Measurements from ENCODE around the gene C1QTNF9.
"Not testable (repeated sequence)": the region's sequence is repeated elsewhere in the genome, so short reads cannot be mapped to it uniquely, and the experiment has no call there.

C1QTNF9 gene

DNA sequence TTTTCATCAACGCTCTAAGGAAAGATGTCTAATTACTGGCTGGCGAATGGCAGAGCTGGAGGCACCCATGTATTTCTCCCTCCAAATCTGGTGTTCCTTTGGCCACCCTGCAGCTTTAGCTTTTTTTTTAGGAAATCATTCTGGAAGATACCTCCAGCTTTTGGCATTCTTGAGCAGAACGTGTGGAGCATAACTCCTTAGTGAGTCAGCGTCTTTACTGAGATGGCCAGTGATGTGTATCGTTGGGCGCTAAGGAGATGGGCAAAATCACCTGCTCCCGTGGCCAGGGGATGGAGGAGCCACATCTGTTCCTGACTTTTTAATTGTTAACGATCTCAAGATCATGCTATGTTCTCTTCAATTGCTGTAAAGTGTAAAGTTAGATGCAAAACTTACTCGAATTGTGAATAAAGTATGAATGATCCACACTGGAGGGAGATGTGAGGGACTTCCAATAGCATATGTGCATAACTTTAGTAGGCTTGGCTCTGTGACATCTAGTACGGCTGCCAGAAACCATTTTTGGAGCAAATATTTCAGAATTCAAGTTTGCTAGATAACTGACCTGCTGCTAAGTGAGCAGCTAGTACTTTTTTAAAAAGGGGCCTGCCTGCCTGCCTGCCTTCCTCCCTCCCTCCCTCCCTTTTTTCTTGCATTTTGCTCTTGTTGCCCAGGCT, 24.4 kb upstream of the C1QTNF9 start:
- DNase-seq = no peak

DNA sequence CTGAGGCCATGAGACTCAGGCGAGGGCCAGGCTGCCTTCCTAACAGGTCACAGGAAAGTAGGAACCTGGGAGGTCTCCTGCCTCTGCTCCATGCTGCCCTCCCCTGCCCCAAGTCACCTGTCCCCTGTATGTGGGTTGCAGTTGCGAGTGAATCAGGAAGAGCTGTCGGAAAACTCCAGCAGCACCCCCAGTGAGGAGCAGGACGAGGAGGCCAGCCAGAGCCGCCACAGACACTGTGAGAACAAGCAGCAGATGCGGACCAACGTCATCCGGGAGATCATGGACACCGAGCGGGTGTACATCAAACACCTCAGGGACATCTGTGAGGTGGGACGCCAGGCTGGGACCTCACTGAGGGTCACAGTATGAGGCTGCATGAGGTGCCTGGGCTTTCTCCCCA, 22.8 kb upstream of the C1QTNF9 start:
- no peak for DNase-seq

DNA sequence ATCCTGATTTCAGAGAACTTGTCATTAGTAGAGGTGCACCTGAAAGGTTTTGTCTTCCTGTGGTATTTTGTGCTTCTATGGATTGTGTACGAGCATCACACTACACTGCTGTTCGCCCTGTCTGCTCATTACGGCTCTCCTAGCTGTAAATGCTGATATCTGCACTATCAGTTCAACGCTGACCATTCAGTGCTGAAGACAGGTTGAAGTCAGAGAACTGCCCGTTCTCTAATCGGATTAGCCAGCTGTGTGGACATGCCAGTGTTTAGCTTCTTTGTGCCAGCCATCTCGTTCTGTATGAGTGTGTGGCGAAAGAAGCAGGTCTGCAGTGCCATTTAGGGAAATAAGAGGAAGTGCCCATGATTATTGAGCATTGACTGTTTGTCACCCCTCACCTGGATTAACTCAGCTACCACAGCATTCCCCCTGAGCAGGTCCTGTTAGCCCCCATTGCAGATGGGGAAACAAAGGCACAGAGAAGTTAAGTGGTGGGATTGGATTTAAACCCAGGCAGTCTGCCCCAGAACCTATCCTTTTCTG, 21.6 kb upstream of the C1QTNF9 start:
- DNase-seq = no peak

DNA sequence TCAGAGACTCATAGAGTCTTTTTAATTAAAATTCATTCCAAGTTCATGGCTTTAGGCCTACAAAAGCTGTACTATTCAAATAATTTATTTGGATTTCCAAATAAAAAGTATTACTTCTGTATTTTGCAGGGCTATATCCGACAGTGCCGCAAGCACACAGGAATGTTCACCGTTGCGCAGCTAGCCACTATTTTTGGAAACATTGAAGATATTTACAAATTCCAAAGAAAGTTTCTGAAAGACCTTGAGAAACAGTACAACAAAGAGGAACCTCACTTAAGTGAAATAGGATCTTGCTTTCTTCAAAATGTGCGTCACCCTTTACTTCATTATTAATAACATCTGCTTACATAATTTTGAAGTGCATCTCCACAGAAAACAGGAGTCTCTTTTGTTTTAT, 20.5 kb upstream of the C1QTNF9 start:
- no peak for DNase-seq

DNA sequence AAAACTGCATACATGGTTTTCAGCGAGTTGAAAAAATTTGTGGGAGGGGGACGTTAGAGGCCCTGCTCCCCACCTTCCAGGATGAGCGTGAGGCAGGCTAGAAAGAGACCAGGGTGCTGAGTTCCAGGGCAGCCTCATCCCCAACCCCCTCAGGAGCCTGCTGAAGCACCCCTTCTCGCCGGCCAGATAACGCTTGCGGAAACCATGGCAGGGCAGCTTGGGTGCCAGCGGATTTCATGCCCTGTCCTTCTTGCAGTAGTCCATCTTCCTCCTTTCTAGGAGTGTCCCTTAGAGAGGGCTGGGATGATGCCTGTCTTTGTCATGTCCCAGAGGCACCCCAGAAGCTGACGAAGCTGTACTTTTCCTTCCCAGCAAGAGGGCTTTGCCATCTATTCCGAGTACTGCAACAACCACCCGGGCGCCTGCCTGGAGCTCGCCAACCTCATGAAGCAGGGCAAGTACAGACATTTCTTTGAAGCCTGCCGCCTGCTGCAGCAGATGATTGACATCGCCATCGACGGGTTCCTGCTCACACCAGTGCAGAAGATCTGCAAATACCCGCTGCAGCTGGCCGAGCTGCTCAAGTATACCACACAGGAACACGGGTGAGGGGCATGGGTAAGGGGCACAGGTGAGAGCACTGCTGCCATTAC, 19.0 kb upstream of the C1QTNF9 start:
- DNase-seq = no peak

DNA sequence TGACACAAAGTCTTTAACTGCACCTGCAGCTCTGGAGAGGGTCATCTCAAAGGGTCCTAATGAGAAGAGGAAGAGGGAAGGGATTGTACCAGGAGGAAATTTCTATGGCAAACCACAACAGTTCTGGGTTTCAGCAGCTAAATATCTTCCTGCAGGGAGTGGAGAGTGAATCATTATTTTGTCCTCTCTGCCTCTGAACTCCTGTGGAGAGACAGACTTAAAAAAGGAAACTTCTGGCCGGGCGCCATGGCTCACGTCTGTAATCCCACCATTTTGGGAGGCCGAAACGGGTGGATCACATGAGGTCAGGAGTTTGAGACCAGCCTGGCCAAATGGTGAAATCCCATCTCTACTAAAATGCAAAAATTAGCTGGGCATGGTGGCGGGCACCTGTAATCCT, 16.9 kb upstream of the C1QTNF9 start:
- no peak for DNase-seq

DNA sequence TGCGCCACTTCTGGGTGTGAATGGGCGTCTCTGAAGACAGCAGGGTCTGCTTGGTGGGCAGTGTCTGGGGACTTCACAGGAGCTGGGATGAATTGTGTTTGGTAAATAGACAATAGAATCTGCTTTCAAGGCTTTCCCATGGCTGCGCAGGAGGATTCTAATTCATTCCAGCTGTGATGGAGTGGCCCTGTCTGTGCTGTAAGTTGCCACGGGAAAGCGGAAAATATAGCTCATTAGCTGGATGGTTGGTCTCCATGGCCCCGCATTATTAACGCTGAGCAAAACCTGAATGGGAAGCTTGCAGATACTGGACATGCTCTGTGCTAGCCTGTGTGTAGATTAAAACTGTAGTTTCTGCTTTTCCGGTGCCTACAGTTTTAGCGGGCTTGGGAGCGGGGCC, 15.6 kb upstream of the C1QTNF9 start:
- DNase-seq = peak; percentile 93

DNA sequence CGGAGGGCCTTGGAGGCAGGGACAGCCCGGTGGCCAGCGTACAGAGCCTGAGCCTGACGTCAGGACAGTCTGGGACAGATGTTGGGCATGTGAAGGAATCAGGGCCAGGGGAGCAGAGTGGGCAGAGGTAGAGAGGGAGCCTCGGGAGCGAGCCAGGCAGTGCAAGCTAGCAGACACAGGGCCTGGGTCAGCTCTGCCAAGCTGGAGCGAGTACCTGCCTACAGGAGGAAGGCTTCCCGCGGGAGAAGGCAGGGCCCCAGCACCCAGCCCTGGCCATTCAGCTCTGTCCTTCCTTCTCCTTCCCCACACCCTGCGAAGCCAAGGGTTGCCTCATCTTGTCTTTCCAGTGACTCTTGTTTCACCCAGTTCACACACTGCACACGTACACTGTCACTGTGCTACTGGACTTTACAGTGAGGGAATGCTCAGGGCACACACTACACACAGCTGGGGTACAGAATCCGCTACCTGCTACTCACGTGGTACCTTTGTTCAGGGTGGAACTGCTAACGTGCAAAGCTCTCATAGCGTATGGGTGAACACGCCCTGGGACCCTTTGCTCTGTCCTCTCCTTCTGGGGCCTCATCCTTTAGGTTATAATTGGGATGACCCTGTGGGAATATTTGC, 9.8 kb upstream of the C1QTNF9 start:
- DNase-seq = no peak

DNA sequence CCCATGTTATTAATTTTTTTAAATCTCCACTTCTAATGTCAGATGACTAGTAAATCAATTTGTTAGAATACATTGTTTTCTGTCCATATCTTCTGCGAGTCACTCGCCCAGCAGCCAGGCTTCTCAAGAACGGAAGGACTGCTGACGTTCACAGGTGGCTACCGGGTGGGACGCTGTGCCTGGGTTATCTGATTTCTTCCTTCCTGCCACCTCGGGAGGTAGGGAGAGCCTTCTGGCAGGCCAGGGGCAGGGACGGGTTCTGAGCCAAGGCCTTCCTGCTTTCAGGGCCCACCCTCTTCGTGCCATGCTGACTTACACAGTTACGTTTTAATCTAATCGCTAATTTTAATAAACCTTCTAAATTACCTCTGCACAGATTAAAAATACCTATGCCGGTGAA, 7.9 kb upstream of the C1QTNF9 start:
- DNase-seq = no peak

DNA sequence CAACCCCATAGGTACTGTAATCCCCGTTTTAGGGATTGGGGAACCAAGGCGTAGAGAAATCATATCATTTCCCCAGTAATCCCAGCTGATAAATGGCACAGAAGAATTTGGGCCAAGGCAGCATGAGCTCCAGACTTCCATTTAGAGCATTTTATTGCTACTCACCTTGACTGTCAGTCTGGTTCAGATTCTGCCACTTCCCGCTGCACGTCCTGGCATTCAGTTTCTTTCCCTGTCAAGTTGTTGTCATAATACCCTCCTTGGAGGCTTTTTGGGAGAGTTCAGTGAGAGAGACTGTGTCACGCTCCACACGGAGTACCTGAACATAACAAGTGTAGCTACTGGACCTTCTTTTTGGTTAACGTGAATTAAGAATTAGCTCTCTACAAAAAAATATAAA, 7.5 kb upstream of the C1QTNF9 start:
- no peak for DNase-seq

DNA sequence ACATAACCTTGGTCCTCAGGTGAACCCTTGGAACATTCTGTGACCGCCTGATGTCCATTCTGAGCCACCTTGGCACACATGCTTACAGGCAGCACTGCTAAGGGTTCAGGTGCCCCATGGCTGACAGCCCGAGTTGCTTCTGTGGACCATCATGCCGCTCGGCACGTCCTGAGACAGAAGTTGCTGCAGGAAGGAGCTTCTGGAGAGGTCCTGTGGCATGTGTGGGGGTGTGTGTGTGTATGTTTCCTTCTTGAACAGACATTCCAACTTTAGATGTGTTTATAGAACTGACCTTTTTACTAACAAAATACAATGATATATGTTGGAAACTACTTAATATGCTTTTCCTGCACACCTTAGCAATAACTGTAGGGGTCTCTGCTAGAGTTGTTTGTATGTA, 4.8 kb upstream of the C1QTNF9 start:
- no peak for DNase-seq

DNA sequence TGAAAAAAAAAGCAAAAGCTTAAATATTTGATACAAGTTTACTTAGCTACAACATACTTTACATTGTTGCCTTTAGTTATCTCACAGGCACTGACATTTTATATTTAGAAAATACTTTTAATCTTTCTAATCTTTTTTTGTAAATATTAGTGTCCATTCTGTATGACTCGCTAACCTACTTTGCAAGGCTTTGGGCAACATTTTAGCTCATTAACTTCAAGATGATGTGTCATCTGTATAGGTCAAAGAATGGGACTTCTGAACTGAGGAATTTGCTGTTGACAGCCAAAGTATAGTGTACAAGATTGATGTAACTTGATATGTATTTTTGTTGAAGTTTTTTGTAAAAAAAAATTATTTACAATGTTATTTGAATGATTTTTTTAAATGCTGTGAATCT, 2.7 kb upstream of the C1QTNF9 start:
- DNase-seq = no peak

DNA sequence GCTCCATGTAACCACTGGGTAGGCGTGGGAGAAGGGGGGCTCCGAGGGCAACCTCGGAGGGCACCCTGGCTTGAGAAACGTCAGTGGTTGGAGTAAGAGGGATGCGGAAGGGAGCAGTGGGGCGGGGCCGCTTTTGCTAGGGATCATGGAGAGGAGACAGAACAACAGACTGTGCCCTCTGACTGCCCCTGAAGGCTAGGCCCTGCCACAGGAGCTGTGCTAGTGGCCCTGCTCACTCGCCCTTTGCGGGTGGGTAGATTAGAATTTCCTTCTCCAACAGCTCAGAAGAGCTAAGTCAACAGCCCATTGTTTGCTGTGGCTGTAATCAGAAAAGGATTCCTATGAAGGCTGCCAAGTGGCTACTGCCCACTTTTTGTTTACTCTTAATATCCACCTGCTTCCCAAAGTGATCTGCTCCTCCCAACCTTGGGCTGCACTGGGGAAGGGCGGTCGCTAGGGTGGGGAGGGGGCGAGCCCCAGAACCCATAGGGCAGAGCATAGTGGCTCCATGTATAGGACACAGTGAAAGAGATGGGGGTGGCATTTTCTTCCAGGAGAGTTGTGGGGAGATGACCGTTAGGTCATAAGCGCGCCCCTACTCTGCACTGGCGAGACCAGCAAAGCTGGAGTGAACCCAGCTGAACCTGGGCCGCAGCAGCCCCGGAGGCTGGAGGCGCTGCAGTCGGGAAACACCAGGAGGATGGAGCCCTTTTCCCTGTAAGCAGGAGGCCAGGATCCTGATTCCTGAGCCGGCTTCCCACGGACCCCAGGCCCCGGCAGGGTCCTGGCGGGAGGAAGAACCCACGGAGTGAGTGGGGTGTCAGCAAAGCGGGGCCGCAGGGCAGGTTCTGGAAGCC, 1.9 kb upstream of the C1QTNF9 start:
- DNase-seq = no peak

DNA sequence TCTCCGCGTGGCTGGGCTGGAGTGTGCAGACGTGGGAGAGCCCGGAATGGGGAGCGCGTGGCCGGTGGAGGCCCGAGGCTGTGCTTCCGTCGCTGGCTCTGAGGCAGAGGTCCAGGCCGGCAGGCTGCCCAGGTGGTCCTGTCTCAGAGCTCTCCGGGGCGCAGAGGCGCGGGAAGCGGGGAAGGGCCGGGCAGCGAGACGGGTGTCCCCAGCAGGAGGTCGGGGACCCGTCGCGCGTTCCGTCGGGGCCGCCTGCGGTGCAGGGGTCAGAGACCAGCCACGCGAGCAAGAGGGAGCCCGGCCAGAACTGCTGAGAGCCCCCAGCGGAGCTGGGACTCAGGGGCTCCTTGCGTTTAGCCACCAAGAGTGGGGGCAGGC, 1.3 kb upstream of the C1QTNF9 start:
- no peak for DNase-seq

DNA sequence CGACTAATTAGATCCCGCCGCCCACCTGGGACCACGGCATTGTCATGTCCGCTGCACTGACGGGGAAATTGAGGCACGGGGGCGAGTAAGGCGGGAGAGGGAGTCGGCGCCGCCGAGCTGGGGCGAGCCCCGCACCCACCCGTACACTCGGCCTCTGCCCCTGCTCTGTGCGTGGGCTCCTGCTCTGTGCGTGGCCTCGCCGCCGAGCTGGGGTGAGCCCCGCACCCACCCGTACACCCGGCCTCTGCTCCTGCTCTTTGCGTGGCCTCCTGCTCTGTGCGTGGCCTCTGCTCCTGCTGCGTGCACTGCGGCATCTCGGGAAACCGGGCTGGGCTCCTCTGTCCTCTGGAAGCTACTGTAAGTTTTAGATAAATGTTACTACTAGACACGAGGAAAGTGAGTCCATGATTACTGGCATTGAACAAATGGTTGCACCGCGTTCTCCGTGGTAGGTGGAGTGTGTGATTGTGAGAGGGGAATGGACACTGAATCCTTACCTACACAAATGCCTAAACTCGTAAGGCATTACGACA, 826 bp upstream of the C1QTNF9 start:
- DNase-seq = no peak

DNA sequence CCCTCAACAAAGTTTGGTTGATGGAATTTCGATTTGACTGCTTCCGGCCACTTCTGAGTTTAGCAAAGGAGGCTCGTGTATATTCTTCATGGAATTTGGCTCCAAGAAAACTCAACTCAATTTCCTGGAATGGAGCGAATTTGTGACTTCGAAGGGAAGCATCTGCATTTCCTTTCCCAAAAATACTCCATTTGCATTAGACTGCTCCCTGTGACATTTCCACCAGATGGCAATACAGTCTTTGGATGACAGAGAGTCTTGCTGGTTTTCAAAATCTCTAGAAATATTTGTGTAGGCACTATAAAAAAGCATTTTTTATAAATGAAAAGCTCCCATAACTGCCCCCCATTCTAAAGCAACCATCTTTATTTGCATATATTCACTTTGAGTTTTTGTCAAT, 4.1 kb downstream of the C1QTNF9 start:
- DNase-seq = peak; percentile 16

DNA sequence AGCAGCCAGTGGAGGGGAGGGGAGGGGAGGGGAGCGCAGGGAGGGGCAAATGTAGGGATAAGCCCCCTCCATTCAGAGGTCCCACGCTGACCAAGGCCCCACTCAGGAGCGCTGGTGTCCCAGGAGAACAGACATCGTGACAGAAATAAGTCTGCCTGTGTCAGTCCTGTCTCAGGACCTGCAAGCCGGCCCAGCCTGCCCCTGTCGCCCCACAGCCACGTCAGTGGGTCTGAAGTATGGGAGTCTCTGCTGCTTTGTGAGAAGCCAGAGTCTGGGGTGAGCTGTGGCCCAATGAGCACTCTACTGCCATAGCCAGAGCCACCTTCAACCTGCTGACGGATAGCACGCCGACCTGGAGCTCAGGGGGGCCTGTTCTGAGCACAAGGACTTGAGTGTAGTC, 8.5 kb downstream of the C1QTNF9 start:
- DNase-seq = not testable (repeated sequence)

DNA sequence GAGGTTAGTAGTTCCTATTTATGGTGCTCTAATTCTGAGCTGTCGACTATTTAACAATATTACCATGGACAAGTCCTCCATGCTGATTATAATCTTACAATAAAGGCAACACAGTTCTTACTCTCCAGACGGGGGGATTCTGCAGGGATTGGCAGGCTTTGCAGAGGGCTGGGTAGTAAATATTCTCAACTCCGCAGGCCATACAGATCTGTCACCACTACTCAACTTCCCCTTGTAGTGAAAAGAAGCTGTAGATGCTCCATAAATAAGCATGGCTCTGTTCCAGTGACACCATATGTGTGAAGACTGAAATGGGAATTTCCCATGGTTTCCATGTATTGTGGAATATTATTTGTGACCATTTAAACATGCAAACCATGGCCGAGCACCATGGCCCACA, 9.5 kb downstream of the C1QTNF9 start:
- DNase-seq = not testable (repeated sequence)

DNA sequence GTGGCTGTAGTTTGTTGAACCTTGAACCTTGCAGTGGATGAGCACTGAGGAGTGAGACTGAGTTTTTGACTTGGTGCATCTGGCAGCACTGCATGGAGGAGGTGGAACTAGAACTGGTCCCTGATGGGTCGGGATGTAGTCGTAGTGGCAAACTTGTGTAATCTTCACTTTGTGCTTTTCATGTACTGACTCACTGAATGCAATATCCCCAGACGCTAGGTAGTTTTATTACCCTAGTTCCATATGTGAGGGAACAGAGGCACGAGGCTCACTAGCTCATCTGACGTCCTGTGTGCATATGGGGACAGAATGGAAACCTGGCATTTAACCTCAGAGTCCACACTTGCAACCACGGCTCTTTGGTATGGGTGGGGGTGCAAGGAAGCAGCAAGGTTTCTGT, 10.3 kb downstream of the C1QTNF9 start:
- not testable (repeated sequence) for DNase-seq

DNA sequence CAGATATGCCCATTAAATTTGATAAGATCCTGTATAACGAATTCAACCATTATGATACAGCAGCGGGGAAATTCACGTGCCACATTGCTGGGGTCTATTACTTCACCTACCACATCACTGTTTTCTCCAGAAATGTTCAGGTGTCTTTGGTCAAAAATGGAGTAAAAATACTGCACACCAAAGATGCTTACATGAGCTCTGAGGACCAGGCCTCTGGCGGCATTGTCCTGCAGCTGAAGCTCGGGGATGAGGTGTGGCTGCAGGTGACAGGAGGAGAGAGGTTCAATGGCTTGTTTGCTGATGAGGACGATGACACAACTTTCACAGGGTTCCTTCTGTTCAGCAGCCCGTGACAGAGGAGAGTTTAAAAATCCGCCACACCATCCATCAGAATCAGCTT, 12.0 kb downstream of the C1QTNF9 start:
- not testable (repeated sequence) for DNase-seq

DNA sequence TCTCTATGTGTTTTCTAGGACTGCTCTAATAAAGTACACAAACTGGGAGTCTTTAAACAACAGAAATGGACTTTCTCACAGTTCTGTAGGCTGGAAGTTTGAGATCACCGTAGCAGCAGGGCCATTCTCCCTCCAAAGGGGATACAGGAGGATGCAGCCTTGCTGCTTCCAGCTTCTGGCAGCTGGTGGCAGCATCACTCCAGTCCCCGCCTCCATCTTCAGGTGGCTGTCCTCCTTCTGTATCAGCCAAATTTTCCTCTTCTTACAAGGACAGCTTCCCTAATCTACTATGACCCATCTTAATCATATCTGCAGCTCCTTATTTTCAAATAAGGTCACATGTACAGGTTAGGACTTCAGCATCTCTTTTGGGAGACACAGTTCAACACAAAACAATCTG, 13.1 kb downstream of the C1QTNF9 start:
- not testable (repeated sequence) for DNase-seq

DNA sequence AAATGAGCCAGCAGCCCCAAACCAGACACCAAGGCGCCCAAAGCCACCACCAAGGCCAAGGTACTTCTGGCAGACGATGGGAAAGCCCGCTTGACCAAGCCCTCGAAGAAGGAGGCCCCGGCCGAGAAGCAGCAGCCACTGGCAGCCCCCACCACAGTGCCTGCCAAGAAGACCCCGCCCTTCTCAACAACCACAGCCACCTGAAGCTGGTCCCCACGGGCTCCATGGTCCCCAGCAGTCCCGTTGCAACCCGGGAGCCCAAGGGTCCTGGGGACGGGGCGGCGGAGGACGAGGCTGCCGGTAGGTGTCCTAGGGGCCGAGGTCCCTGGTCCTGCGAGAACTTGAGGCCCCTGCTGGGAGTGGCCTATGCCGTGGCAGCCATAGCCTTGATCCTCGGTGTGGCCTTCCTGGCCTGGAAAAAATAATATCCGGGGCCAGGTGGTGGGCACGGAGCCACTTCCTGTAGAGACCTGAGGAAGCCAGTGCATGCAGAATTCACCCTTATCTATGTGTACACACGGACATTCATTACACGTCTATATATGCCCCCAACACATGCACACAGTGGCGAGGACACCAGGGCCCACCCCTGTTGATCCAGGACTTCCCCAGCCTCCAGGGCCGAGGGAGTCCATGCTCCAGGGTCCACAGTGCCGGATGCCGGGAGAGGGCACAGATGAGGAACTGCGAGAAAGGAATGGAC, 13.8 kb downstream of the C1QTNF9 start:
- no peak for DNase-seq

DNA sequence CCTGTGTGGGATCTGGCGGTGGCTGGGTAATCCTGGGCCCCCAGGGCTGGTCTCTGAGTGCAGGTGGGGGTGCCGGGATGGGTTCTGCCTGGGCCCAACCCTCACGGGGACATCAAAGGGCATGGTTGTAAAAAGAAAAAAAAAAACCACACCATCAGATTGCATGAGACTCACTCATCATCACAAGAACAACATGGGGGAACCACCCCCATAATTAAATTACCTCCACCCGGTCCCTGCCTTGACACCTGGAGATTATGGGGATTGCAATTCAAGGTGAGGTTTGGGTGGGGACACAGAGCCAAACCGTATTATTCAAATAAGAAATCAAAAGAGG, 14.3 kb downstream of the C1QTNF9 start:
- DNase-seq = no peak
